ENCODE data around the gene DTNB. TPM values are rescaled to one million over a fixed set of nuclear protein-coding genes. Genes with fewer than 3 reads are reported as not detected.

DTNB gene
- total and polyA plus RNA-seq, 10 of the 15 experiments (the other 5 are each of a cell fraction or from before 2014, with no cell fraction given) = 4.5 to 30.6 (median 11.9) TPM

- POLR2A ChIA-PET = no interaction called here
- RAD21 ChIA-PET (ENCODE audit: unreplicated experiment) = interaction anchor here (1.3 kb wide), 1 partner anchor 15 kb away, joined by 4 read pairs; no protein-coding TSS in a partner anchor
Observed at GRCh38 chr2:25545899-25546298, 127.5 kb downstream of the DTNB start.

More at GRCh38 chr2:25545899-25546298, 127.5 kb downstream of the DTNB start:
- no peaks in the 10 kb centered on the region for H3K36me3 ChIP-seq (ENCODE audit: control insufficient read depth in 2 of 2, insufficient read depth in 2 of 2, low read length in 1 of 2)
- 100% methylated on average over 4 of the region's 4 CpGs for WGBS (ENCODE audit: insufficient coverage, insufficient replicate concordance, low lambda C conversion rate, missing lambda C conversion rate)
- TF ChIP-seq ATF3 (IDR thresholded peaks at IDR 0.05; ENCODE audit: borderline replicate concordance, extremely low read depth, low read depth, low read length) (no peak), POLR2A (IDR thresholded peaks at IDR 0.05; ENCODE audit: low read depth, low read length) (no peak), JUNB (IDR thresholded peaks at IDR 0.05) (no peak), RAD21 (IDR thresholded peaks at IDR 0.05; ENCODE audit: insufficient read depth, low read depth, low read length) (no peak), SUPT20H (IDR thresholded peaks at IDR 0.05; ENCODE audit: borderline replicate concordance, control insufficient read depth, low read depth, low read length) (no peak), SMC3 (IDR thresholded peaks at IDR 0.05; ENCODE audit: borderline replicate concordance, low read length) (no peak), ZBTB33 (IDR thresholded peaks at IDR 0.05) (no peak), TBL1XR1 (IDR thresholded peaks at IDR 0.05; ENCODE audit: low read depth, low read length) (no peak)
- H3K27me3 ChIP-seq (replicated peaks in 1 of 2; ENCODE audit: control insufficient read depth in 2 of 2, insufficient read depth in 2 of 2, low read length in 1 of 2) = no peaks in the 10 kb centered on the region
- FAIRE-seq = no peak
- in situ Hi-C loops (cut with MboI) = no loop called here
- H3K27ac ChIP-seq (ENCODE audit: control insufficient read depth, insufficient read depth) = no peak overlapping the region
- BruUV-seq (replicated peaks) = no TSS peak
- ATAC-seq = no peak
- intact Hi-C loops (cut with micrococcal nuclease; ENCODE audit: unreplicated experiment) = no loop called here
- H3K9me3 ChIP-seq (replicated peaks; ENCODE audit: control insufficient read depth, insufficient read depth, low read length) = no peaks in the 10 kb centered on the region
- no peak overlapping the region for H2AFZ ChIP-seq (ENCODE audit: control insufficient read depth, low read depth, low read length)
- H3K4me1 ChIP-seq (ENCODE audit: control insufficient read depth, insufficient read depth, low read length) = peaks cover 4% of the 10 kb centered on the region; the same call in 1 of the 2 replicates
- H3K9ac ChIP-seq (ENCODE audit: control insufficient read depth, insufficient read depth, low read length) = no peak overlapping the region
- no peaks in the 10 kb centered on the region for H3K79me2 ChIP-seq (ENCODE audit: control insufficient read depth, insufficient read depth, low read length)
- no peak overlapping the region for H3K4me2 ChIP-seq (ENCODE audit: control insufficient read depth, insufficient read depth)
- no peak for DNase-seq (ENCODE audit: low read depth, low spot score)
- SMC1A ChIA-PET (ENCODE audit: uncharacterized antibody, unreplicated experiment) = interaction anchor here (0.6 to 1.3 kb wide), 3 partner anchors 8 to 1290 kb away, joined by 3 to 8 read pairs (median 3); no protein-coding TSS in a partner anchor
- H3K4me3 ChIP-seq = no peak overlapping the region
- no peaks in the 10 kb centered on the region for H4K20me1 ChIP-seq (ENCODE audit: control insufficient read depth, insufficient read depth)
- CTCF ChIA-PET = interaction anchor here (1.3 kb wide), 1 partner anchor 28 kb away, joined by 3 read pairs; no protein-coding TSS in a partner anchor

Measured in GM12878 (cell line).